Thoracic aorta endothelial cell (primary cell): Measurements from ENCODE around the gene WDR76. TPM values are rescaled to one million over a fixed set of nuclear protein-coding genes. Genes with fewer than 3 reads are reported as not detected.

Experiments
- small RNA-seq: library from RNA; depleted of rRNA; stranded (forward); fragments of <200 nt; gene quantifications from one replicate; pipeline ENCODE3, GENCODE V24; 2012
- total RNA-seq: library from RNA; depleted of rRNA; stranded (reverse); fragments of >200 nt; gene quantifications from 2 replicates; pipeline ENCODE4 v1.2.3, GENCODE V29; 2012

WDR76 gene
- 26.7 and 42.7 TPM in 2 replicates for total RNA-seq

DNA sequence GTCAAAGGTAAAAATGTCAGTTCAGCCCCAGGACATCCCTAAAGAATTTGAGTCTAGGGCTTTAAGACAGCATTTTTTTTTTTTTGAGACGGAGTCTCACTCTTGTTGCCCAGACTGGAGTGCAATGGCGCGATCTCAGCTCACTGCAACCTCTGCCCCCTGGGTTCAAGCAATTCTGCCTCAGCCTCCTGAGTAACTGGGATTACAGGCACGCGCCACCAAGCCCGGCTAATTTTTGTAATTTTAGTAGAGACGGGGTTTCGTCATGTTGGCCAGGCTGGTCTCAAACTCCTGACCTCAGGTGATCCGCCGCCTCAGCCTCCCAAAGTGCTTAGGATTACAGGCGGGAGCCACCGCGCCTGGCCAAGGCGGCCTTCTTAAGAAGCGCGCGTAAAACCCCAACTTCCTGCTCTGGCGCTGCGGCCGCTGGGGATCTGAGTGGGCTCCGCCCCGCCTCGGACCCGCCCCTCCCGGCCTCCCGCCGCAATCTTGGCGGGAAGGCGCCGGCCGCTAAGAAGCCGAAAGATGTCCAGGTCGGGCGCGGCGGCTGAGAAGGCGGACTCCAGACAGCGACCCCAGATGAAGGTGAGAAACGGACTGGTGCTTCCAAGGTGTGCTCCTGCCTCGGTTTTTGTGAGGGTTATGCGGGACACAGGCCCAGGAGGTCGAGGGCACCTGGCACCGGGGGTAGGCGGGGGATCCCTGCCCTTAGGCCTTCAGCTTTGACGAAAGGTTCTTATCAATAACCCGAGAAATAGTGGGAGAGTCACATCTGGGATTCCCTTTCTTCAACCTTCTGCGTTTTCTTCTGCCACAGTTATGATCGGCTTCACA is at the start of gene WDR76:
TSS of gene WDR76 (plus strand) at position 495 of the 834 bp plus-strand sequence. CDS start at position 526, 31 bp downstream.

DNA sequence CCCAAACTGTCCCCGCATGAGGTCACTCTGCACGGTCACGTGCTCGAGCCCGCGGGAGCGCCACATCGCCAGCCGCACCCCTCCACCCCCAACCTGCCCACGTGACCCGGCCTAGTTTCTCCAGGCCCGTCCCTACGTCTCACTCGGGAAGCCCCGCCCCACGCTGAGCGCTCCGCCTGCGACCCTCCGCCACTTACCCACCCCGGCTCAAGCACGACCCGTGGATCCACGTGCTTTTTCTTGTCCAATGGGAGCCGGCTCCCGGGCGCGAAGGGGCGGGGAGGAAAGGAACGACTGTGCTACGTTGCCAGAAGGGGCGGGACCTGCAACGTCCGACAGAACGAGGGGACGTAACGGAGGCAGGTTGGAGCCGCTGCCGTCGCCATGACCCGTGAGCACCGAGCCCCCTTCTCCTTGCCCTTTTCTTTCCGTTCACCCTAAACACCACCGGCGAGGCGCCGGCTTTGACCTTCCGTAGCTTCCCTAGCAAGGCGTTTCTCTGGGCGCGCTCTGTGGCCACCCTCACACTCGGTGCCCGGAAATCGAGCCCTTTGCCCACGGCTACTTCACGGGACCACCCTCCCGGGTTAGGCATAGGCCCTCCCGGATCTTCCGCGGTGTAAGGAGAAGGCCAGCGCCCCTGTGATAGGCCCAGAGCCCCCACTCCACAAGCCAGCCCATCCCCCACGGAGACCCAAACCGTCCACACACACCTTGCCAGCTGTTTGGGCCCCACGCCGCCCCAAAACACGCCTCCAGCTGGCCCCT is 34.6 kb upstream of the WDR76 start, which contains the start of gene SERF2:
TSS of gene SERF2 (plus strand) at position 328 of the 768 bp plus-strand sequence. CDS start at position 385, 57 bp downstream.

DNA sequence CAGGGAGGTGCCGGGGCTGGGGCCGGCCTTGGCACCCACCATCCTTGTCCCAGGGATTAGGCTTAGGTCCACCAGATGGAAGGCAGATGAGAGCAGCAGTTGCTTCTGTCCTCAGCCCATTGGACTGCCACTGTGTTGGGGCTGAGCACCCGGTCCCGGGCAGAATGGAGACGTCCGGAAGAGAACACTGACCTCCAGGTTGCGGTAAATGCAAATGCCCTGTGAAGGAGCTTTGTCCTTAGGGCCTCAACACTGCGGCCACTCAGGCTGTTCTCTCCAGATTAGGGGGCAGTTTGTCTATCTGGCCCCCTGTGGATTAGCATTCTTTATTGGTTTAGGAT is 26.9 kb upstream of the WDR76 start, which contains the start of gene SERINC4:
TSS of gene SERINC4 (minus strand) at position 276 of the 341 bp plus-strand sequence. CDS start at position 42, 234 bp downstream.

DNA sequence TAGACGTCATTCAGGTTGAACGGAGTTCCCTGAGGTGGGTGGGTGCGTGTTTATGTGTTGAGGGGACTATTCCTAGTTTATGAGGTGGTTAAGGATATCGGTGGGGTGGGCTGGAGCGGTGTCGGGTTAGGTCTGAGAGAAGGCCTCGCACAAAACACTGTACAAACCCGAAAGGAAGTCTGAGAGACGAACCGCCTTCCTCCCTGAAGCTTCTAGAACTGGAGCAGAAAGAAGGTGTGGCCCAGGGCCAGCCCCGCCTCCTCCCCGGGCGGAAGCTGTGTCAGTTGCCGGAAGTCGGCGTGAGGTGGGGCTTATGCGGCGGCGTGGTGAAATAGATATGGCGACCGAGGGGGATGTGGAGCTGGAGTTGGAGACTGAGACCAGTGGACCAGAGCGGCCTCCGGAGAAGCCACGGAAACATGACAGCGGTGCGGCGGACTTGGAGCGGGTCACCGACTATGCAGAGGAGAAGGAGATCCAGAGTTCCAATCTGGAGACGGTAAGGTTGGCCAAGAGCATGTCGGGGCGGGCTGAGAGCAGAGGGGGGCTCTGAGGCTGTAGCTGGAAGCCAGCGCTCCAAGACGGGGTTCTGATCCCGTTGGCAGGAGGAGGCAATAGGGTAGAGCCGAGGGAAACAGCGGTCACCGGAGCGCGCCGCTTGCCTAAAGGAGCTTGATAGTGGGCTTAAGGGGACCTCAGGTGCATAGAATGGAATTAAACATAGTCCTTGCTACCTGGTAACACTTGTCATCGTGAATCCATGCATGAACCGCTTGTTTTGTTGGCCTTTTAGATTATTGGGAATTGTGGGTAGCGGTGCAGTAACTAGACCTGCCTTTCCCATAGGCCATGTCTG is 26.3 kb upstream of the WDR76 start, which contains the start of gene HYPK:
TSS of gene HYPK (plus strand) at position 314 of the 856 bp plus-strand sequence. CDS start at position 338, 24 bp downstream.

DNA sequence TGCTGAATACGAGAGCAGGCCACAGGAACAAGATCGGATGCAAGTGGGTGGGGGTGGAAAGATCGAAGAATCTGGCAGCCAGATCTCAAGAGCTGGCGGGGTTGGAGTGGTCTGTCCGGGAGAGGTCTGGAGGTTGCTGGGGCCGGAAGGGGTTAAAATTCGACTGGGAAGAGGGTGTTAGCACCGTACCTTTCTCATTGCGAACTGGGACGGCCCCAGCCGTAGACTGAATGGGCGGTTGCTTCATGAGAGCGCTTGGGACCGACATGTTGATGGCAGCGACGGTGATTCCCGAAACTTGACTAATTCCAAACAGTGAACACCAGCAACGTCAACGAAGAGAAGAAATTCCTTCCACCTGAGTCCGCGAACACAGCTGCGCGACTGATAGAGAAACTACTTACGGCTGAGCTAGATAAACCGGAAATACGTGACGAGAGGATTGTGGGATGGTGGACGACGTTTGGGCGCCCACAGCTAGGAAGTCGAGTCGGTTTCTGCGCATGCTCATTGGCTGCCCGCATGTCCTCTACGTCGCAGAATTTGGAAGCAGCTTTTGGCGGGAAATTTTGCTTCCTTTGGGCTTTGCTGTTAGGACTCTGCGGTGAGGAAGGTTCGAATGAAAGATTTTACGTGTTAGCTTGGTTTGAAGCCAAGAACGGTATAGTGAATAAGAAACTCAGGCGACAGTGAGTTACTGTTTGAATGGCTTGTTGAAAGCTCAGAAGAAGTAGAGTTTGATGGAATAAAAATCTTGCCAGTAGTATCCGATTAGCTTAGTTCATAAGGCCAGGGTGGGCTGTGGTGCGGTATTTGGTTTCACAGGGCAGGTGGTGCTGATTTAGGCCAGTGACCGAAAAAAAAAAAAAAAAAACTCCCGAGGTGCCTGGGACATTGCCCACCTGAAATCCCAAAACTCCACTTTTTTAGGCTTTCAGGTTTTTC is 2.2 kb upstream of the WDR76 start, which contains the start of gene MFAP1:
TSS of gene MFAP1 (minus strand) at position 389 of the 945 bp plus-strand sequence. CDS start at position 268, 121 bp downstream.

Small RNA genes lying within 50 kb of the gene (small RNA-seq; reads per million reads assigned to genes)
- gene MIR1282, result not detected
- not detected for gene RF00019

Other genes with a start within 250 kb of the WDR76 start
- gene PPIP5K1, start 236.8 kb upstream of the WDR76 start, total RNA-seq, result 27.3 and 32.3 TPM in 2 replicates
- not detected in 2 replicates for gene CKMT1B, start 233.0 kb upstream of the WDR76 start, total RNA-seq
- gene STRC, start 208.2 kb upstream of the WDR76 start, total RNA-seq, result not detected in 2 replicates
- 2.1 and 2.4 TPM in 2 replicates for gene CATSPER2, start 178.2 kb upstream of the WDR76 start, total RNA-seq
- gene CKMT1A, start 133.1 kb upstream of the WDR76 start, total RNA-seq, result not detected in 2 replicates
- 313 and 329 TPM in 2 replicates for gene PDIA3, start 80.6 kb upstream of the WDR76 start, total RNA-seq
- 0.53 and 2.0 TPM in 2 replicates for gene ELL3, start 50.0 kb upstream of the WDR76 start, total RNA-seq
- gene SERF2, start 34.7 kb upstream of the WDR76 start, total RNA-seq, result 238 and 257 TPM in 2 replicates
- not detected in 2 replicates for gene SERINC4, start 26.8 kb upstream of the WDR76 start, total RNA-seq
- 8.8 and 11.0 TPM in 2 replicates for gene HYPK, start 26.4 kb upstream of the WDR76 start, total RNA-seq
- gene MFAP1, start 2.3 kb upstream of the WDR76 start, total RNA-seq, result 28.4 and 32.7 TPM in 2 replicates